Stimulated activated CD4-positive, alpha-beta T cell treated with anti-CD3 and anti-CD28 coated beads, Interleukin-1b, Interleukin-23, amount 100 ng/mL, for 48 hours (primary cell): Measurements from ENCODE around the gene FRMD1.
"Not testable (repeated sequence)": the region's sequence is repeated elsewhere in the genome, so short reads cannot be mapped to it uniquely, and the experiment has no call there.

Experiments
- DNase-seq: peaks from one replicate; pipeline ENCODE4 v3.0.0-alpha.2; 2020

FRMD1 gene

GRCh38 chr6:168093634-168094033, 14.6 kb upstream of the FRMD1 start:
- no peak for DNase-seq

GRCh38 chr6:168093071-168093505, 14.1 kb upstream of the FRMD1 start:
- DNase-seq: no peak

GRCh38 chr6:168092541-168092940, 13.5 kb upstream of the FRMD1 start:
- no peak for DNase-seq

GRCh38 chr6:168091381-168092264, 12.6 kb upstream of the FRMD1 start:
- no peak for DNase-seq

- no peak for DNase-seq
Measured at GRCh38 chr6:168090706-168091105, 11.7 kb upstream of the FRMD1 start.

- no peak for DNase-seq
Measured at GRCh38 chr6:168090064-168090690, 11.2 kb upstream of the FRMD1 start.

- no peak for DNase-seq
Measured at GRCh38 chr6:168089186-168090063, 10.4 kb upstream of the FRMD1 start.

- no peak for DNase-seq
Measured at GRCh38 chr6:168088161-168089053, 9.4 kb upstream of the FRMD1 start.

GRCh38 chr6:168087436-168088160, 8.6 kb upstream of the FRMD1 start:
- no peak for DNase-seq

- no peak for DNase-seq
Measured at GRCh38 chr6:168086616-168087015, 7.6 kb upstream of the FRMD1 start.

GRCh38 chr6:168086066-168086465, 7.1 kb upstream of the FRMD1 start:
- DNase-seq: no peak

- DNase-seq: no peak
Measured at GRCh38 chr6:168084465-168085160, 5.6 kb upstream of the FRMD1 start.

GRCh38 chr6:168083514-168083885, 4.5 kb upstream of the FRMD1 start:
- no peak for DNase-seq

GRCh38 chr6:168082860-168083513, 4.0 kb upstream of the FRMD1 start:
- no peak for DNase-seq

GRCh38 chr6:168081858-168082546, 3.0 kb upstream of the FRMD1 start:
- DNase-seq: no peak

GRCh38 chr6:168080393-168081077, 1.5 kb upstream of the FRMD1 start:
- no peak for DNase-seq

GRCh38 chr6:168078175-168078942, 653 bp downstream of the FRMD1 start:
- no peak for DNase-seq

- not testable (repeated sequence) for DNase-seq
Measured at GRCh38 chr6:168077401-168077800, 1.6 kb downstream of the FRMD1 start.
